HG03097 (cell line): ENCODE results near the gene GALNT17.
"Not testable (repeated sequence)": the region's sequence is repeated elsewhere in the genome, so short reads cannot be mapped to it uniquely, and the experiment has no call there.

ENCODE experiments used
- ATAC-seq: cut with Tn5 transposase; IDR thresholded peaks from one replicate; pipeline ENCODE4 v1.9.1; 2021; ENCODE audit not compliant: unreplicated experiment, low FRiP score

Gene GALNT17

GRCh38 chr7:71157757-71158156 lies 25.8 kb downstream of the GALNT17 start:
- ATAC-seq = no peak

- ATAC-seq = no peak
Observed at GRCh38 chr7:71165708-71166107, 33.8 kb downstream of the GALNT17 start.

- ATAC-seq = no peak
Observed at GRCh38 chr7:71171476-71171875, 39.5 kb downstream of the GALNT17 start.

GRCh38 chr7:71173955-71174354 lies 42.0 kb downstream of the GALNT17 start:
- ATAC-seq = no peak

GRCh38 chr7:71182438-71182935 lies 50.5 kb downstream of the GALNT17 start:
- ATAC-seq = no peak

GRCh38 chr7:71184136-71184535 lies 52.2 kb downstream of the GALNT17 start:
- ATAC-seq = no peak

- no peak for ATAC-seq
Observed at GRCh38 chr7:71184609-71185008, 52.7 kb downstream of the GALNT17 start.

GRCh38 chr7:71186535-71187057 lies 54.7 kb downstream of the GALNT17 start:
- no peak for ATAC-seq

- no peak for ATAC-seq
Observed at GRCh38 chr7:71191771-71192170, 59.8 kb downstream of the GALNT17 start.

GRCh38 chr7:71193099-71193810 lies 61.3 kb downstream of the GALNT17 start:
- no peak for ATAC-seq

- ATAC-seq = no peak
Observed at GRCh38 chr7:71198391-71198790, 66.4 kb downstream of the GALNT17 start.

GRCh38 chr7:71198887-71199286 lies 66.9 kb downstream of the GALNT17 start:
- ATAC-seq = no peak

- no peak for ATAC-seq
Observed at GRCh38 chr7:71206184-71206583, 74.2 kb downstream of the GALNT17 start.

GRCh38 chr7:71208881-71209280 lies 76.9 kb downstream of the GALNT17 start:
- ATAC-seq = no peak

GRCh38 chr7:71209484-71209883 lies 77.5 kb downstream of the GALNT17 start:
- ATAC-seq = not testable (repeated sequence)

- no peak for ATAC-seq
Observed at GRCh38 chr7:71210220-71210619, 78.3 kb downstream of the GALNT17 start.

GRCh38 chr7:71212433-71212832 lies 80.5 kb downstream of the GALNT17 start:
- ATAC-seq = not testable (repeated sequence)

- no peak for ATAC-seq
Observed at GRCh38 chr7:71216211-71216610, 84.3 kb downstream of the GALNT17 start.

- ATAC-seq = no peak
Observed at GRCh38 chr7:71220210-71220695, 88.3 kb downstream of the GALNT17 start.

GRCh38 chr7:71221049-71221448 lies 89.1 kb downstream of the GALNT17 start:
- ATAC-seq = no peak

- ATAC-seq = no peak
Observed at GRCh38 chr7:71221549-71221948, 89.6 kb downstream of the GALNT17 start.

- no peak for ATAC-seq
Observed at GRCh38 chr7:71227126-71227525, 95.2 kb downstream of the GALNT17 start.
